AG04449 (cell line): ENCODE results near the gene TBX5.
"Not testable (repeated sequence)": the region's sequence is repeated elsewhere in the genome, so short reads cannot be mapped to it uniquely, and the experiment has no call there.

Experiments used
- CTCF ChIA-PET: fragments of 350-600 bp; formaldehyde crosslinking; extraction: SDS; loops from one replicate; lab custom pipeline; 2021; ENCODE audit warnings: antibody characterized with exemption; lab: Yijun Ruan, JAX
- POLR2A ChIA-PET: fragments of 400-600, 350-600 bp; formaldehyde crosslinking; extraction: SDS; loops from one replicate; lab custom pipeline; 2020; ENCODE audit warnings: antibody characterized with exemption, inconsistent platforms; lab: Yijun Ruan, JAX
- DNase-seq: peaks from one replicate; pipeline ENCODE4 v3.0.0-alpha.2; 2010; ENCODE audit warnings: low read depth, low spot score
- H3K4me3 ChIP-seq: 2 replicates; pipeline ENCODE4 v1.5.1; 2011; ENCODE audit warnings: low read depth, mild to moderate bottlenecking, control low read depth, low read length
- TF ChIP-seq, protein P1 (sequence below): IDR thresholded peaks from one replicate; pipeline ENCODE4 v1.5.1; 2011; ENCODE audit warnings: mild to moderate bottlenecking, moderate library complexity, low read length, control low read depth, inconsistent platforms; ENCODE audit not compliant: insufficient read depth; ENCODE audit errors: missing control alignments

The TBX5 gene

DNA sequence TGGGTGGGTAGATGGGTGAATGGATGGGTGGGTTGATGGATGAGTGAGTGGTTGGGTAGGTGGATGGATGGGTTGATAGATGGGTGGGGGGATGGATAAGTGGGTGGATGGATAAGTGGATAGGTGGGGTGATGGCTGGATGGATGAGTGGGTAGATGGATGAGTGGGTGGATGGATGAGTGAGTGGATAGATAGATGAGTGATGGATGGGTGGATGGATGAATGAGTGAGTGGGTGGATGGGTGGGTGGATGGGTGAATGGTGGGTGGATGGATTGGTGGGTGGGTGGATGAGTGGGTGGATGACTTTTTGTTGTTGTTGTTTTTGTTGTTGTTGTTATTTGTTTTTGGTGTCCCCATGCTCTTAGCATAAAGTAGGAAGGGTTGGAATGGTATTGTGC lies 45.5 kb downstream of the TBX5 start:
- POLR2A ChIA-PET, result no interaction called here
- DNase-seq, result no peak
- TF ChIP-seq, protein P1, sequence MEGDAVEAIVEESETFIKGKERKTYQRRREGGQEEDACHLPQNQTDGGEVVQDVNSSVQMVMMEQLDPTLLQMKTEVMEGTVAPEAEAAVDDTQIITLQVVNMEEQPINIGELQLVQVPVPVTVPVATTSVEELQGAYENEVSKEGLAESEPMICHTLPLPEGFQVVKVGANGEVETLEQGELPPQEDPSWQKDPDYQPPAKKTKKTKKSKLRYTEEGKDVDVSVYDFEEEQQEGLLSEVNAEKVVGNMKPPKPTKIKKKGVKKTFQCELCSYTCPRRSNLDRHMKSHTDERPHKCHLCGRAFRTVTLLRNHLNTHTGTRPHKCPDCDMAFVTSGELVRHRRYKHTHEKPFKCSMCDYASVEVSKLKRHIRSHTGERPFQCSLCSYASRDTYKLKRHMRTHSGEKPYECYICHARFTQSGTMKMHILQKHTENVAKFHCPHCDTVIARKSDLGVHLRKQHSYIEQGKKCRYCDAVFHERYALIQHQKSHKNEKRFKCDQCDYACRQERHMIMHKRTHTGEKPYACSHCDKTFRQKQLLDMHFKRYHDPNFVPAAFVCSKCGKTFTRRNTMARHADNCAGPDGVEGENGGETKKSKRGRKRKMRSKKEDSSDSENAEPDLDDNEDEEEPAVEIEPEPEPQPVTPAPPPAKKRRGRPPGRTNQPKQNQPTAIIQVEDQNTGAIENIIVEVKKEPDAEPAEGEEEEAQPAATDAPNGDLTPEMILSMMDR, result no peak
- H3K4me3 ChIP-seq, result no peak overlapping the region
- CTCF ChIA-PET, result no interaction called here

DNA sequence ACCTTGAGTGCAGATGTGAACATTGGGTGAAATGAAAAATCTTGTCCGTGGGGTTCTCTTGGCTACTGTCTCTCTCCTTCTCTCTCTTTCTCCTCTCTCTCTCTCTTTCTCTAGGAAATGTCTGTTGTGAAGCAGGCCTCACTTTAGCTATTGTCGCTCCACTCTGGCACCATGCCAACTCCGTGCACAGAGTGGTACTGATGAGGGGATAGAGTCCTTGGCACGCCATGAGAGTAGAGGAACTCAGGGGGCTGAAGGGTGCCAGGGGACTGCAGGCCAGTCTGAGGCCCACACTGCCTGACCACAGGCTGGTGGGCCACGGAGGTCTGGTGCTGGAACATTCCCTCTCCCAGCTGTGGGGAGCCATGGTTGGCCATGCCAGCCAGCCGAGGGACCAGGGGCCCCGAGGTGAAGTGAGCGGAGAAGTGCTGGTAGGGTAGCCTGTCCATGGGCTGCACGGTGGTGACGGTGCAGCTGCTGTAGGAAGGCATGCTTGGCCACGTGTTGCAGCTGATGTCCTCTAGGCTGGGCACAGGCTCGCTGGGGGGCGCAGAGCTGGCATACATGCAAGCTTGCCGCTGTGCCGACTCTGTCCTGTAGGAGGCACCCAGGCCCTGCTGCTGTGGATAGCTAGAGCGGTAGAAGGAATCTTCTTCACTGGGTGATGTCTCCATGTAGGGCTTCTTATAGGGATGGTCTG lies 50.4 kb downstream of the TBX5 start:
- DNase-seq, result no peak
- CTCF ChIA-PET, result no interaction called here
- no peak overlapping the region for H3K4me3 ChIP-seq
- TF ChIP-seq, protein P1, result no peak
- POLR2A ChIA-PET, result no interaction called here

DNA sequence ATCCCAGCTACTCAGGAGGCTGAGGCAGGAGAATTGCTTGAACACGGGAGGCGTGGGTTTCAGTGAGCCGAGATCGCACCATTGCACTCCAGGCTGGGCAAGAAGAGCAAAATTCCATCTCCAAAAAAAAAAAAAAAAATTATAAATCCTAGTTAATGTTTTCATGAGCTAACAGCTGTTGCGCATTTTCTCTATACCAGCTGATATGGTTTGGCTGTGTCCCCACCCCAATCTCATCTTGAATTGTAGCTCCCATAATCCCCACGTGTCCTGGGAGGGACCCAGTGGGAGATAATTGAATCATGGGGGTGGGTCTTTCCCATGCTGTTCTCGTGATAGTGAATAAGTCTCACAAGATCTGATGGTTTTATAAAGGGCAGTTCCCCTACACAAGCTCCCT lies 56.7 kb downstream of the TBX5 start:
- CTCF ChIA-PET, POLR2A ChIA-PET, DNase-seq, H3K4me3 ChIP-seq: not testable (repeated sequence)

DNA sequence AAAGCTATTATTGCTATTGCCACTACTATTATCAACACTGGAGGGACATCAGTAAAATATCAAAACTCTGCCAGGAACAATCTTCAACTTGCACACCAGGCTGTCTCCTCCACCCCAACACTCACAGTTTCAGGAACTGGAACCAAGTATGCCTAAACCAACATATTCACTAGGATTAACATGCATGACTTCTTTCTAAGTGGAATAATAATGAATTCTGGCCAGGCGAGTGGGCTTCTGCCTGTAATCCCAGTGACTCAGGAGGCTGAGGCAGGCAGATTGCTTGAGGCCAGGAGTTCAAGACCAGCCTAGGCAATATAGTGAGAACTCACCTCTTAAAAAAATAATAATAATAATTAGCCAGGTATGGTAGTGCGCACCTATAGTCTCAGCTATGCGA lies 58.1 kb downstream of the TBX5 start:
- POLR2A ChIA-PET, result no interaction called here
- H3K4me3 ChIP-seq, result no peak overlapping the region
- CTCF ChIA-PET, result no interaction called here
- TF ChIP-seq, protein P1, result no peak
- DNase-seq, result no peak

DNA sequence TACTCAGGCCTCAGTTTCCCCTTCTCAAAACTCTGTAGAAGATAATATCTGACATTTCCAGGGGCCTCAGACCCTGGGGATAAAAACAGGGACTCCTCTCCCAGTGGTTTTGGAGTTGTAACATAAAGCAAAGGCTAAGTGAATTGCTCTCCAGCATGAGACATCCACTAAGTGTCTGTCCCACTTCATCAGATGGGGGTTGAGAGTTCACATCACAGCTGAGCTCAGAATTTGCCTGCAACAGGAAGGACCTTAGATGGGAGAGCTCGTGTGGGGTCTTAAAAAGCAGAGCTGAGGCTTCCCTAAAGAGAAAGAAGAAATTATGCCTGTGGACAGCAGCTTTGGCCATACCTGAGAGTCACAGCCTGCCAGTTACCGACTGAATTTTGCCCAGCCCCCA lies 61.1 kb downstream of the TBX5 start:
- POLR2A ChIA-PET, result no interaction called here
- CTCF ChIA-PET, result no interaction called here
- DNase-seq, result no peak
- H3K4me3 ChIP-seq, result no peak overlapping the region
- TF ChIP-seq, protein P1, result no peak

DNA sequence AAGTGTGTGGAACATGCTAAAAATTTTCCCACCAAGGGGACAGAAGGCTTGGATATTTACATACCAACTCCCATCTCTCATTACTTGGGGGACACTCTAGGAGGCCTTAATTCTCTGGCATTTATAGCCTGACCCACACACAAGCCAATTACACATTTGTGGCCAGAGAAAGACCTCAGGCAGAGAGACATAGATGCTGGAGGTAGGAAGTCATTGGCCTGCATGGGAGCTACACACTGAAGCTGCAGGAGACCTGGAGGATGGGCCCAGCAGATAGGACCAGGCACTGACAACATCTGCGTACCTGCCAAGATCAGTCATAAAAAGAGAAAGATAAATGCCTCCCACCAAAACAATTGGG lies 61.7 kb downstream of the TBX5 start:
- H3K4me3 ChIP-seq, result no peak overlapping the region
- ChIA-PET CTCF (no interaction called here), POLR2A (no interaction called here)
- TF ChIP-seq, protein P1, result no peak
- no peak for DNase-seq
